WTC11 (cell line): ENCODE data around the gene TCAP. TPM values are rescaled to one million over a fixed set of nuclear protein-coding genes. Genes with fewer than 3 reads are reported as not detected.

Source experiments
- ATAC-seq: fragments of 200-7000 bp; cut with Tn5 transposase; 2 replicates; pipeline ENCODE4 v1.10.0; 2021; ENCODE audit warnings: mild to moderate bottlenecking, moderate library complexity
- CTCF ChIA-PET: fragments of 300-600 bp; sonication (Branson Sonifier 250); formaldehyde crosslinking; loops from one replicate; lab custom pipeline; 2021; ENCODE audit warnings: antibody characterized with exemption; lab: Charles Lee
- POLR2A ChIA-PET: fragments of 350-600 bp; sonication (Branson Sonifier 250); formaldehyde crosslinking; loops from one replicate; lab custom pipeline; 2021; ENCODE audit warnings: antibody characterized with exemption; lab: Charles Lee
- DNase-seq: peaks from one replicate; pipeline ENCODE4 v3.0.0; 2021; ENCODE audit warnings: low spot score
- H3K27ac Mint-ChIP-seq: 2 replicates; pipeline ENCODE4 v1.8.0; 2021; ENCODE audit warnings: mixed read lengths
- H3K27me3 Mint-ChIP-seq: 2 replicates; pipeline ENCODE4 v1.8.0; 2021; ENCODE audit warnings: low read depth, mild to moderate bottlenecking, moderate library complexity, mixed read lengths
- H3K36me3 Mint-ChIP-seq: 2 replicates; pipeline ENCODE4 v1.8.0; 2021; ENCODE audit warnings: mixed read lengths
- H3K4me1 Mint-ChIP-seq: 2 replicates; pipeline ENCODE4 v1.8.0; 2022; ENCODE audit warnings: mixed read lengths
- H3K4me3 Mint-ChIP-seq: 2 replicates; pipeline ENCODE4 v1.8.0; 2021; ENCODE audit warnings: mild to moderate bottlenecking, moderate library complexity, mixed read lengths
- H3K9me3 Mint-ChIP-seq: 2 replicates; pipeline ENCODE4 v1.8.0; 2021; ENCODE audit warnings: mixed read lengths
- CBFB ChIP-seq: sonication (generic); formaldehyde crosslinking; IDR thresholded peaks from 2 replicates; pipeline ENCODE4 v1.8.1; 2022; ENCODE audit warnings: mild to moderate bottlenecking, low read depth, missing genetic modification reagents
- GABPB1 ChIP-seq: sonication (generic); formaldehyde crosslinking; IDR thresholded peaks from 2 replicates; pipeline ENCODE4 v1.8.1; 2023; ENCODE audit warnings: mild to moderate bottlenecking, missing genetic modification reagents
- PRRX2 ChIP-seq: fragments of 250-450 bp; sonication (Bioruptor Pico); IDR thresholded peaks from 2 replicates; pipeline ENCODE4 v1.8.0; 2021; ENCODE audit warnings: mild to moderate bottlenecking
- total RNA-seq: library from RNA; stranded (reverse); gene quantifications from 3 replicates; pipeline ENCODE4 v1.2.3, GENCODE V29; 2021
- TF ChIP-seq, protein P1 (sequence below): sonication (generic); formaldehyde crosslinking; IDR thresholded peaks from 2 replicates; pipeline ENCODE4 v1.8.0; 2023; ENCODE audit warnings: missing genetic modification reagents, mild to moderate bottlenecking, borderline replicate concordance
- TF ChIP-seq, protein P2 (sequence below): sonication (generic); formaldehyde crosslinking; IDR thresholded peaks from 2 replicates; pipeline ENCODE4 v1.8.0; 2022; ENCODE audit warnings: mild to moderate bottlenecking, missing genetic modification reagents
- TF ChIP-seq, protein P3 (sequence below): sonication (generic); formaldehyde crosslinking; IDR thresholded peaks from 2 replicates; pipeline ENCODE4 v1.8.0; 2022; ENCODE audit warnings: mild to moderate bottlenecking, missing genetic modification reagents
- TF ChIP-seq, protein P4 (sequence below): sonication (generic); formaldehyde crosslinking; IDR thresholded peaks from 2 replicates; pipeline ENCODE4 v1.8.1; 2023; ENCODE audit warnings: mild to moderate bottlenecking, moderate library complexity, missing genetic modification reagents
- TF ChIP-seq, protein P5 (sequence below): sonication (generic); formaldehyde crosslinking; IDR thresholded peaks from 2 replicates; pipeline ENCODE4 v1.8.1; 2022; ENCODE audit warnings: low read depth, mild to moderate bottlenecking, moderate library complexity, missing genetic modification reagents, borderline replicate concordance
- TF ChIP-seq, protein P6 (sequence below): sonication (generic); formaldehyde crosslinking; IDR thresholded peaks from 2 replicates; pipeline ENCODE4 v1.8.1; 2022; ENCODE audit warnings: mild to moderate bottlenecking, missing genetic modification reagents, moderate library complexity, borderline replicate concordance
- TF ChIP-seq, protein P7 (sequence below): fragments of 250-450 bp; sonication (Bioruptor Pico); IDR thresholded peaks from 2 replicates; pipeline ENCODE4 v1.8.0; 2021; ENCODE audit warnings: mild to moderate bottlenecking
- TF ChIP-seq, protein P8 (sequence below): sonication (generic); formaldehyde crosslinking; IDR thresholded peaks from 2 replicates; pipeline ENCODE4 v1.8.0; 2022; ENCODE audit warnings: mild to moderate bottlenecking, missing genetic modification reagents
- TF ChIP-seq, protein P9 (sequence below): fragments of 250-450 bp; sonication (Bioruptor Pico); IDR thresholded peaks from 2 replicates; pipeline ENCODE4 v2.1.2; 2022; ENCODE audit warnings: mild to moderate bottlenecking, moderate library complexity
- TF ChIP-seq, protein P10 (sequence below): fragments of 250-450 bp; sonication (Bioruptor Pico); IDR thresholded peaks from 2 replicates; pipeline ENCODE4 v1.9.0; 2021; ENCODE audit warnings: mild to moderate bottlenecking, borderline replicate concordance

The TCAP gene
- total RNA-seq, 1 experiment from 2014 or later, result 2.9 TPM

DNA sequence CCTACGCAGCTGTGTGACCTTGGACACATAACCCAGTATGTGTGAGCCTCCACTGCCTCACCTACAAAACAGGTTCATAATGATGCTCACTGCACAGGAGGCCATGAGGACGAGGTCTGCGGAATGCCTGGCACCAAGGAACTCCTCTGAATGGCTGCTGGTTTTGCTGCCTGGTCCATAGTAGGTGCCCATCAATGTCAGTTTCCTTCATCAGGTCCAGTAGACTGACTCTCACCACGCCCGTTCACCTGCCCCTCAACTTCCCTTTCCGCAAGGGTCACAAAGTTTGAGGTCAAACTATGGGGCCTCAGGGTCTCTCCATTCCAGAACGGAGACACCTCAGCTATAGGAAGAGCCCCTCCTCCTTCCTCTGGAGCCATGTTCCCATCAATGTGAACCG lies 11.9 kb downstream of the TCAP start:
- no peak for ATAC-seq
- TF ChIP-seq, protein P1, sequence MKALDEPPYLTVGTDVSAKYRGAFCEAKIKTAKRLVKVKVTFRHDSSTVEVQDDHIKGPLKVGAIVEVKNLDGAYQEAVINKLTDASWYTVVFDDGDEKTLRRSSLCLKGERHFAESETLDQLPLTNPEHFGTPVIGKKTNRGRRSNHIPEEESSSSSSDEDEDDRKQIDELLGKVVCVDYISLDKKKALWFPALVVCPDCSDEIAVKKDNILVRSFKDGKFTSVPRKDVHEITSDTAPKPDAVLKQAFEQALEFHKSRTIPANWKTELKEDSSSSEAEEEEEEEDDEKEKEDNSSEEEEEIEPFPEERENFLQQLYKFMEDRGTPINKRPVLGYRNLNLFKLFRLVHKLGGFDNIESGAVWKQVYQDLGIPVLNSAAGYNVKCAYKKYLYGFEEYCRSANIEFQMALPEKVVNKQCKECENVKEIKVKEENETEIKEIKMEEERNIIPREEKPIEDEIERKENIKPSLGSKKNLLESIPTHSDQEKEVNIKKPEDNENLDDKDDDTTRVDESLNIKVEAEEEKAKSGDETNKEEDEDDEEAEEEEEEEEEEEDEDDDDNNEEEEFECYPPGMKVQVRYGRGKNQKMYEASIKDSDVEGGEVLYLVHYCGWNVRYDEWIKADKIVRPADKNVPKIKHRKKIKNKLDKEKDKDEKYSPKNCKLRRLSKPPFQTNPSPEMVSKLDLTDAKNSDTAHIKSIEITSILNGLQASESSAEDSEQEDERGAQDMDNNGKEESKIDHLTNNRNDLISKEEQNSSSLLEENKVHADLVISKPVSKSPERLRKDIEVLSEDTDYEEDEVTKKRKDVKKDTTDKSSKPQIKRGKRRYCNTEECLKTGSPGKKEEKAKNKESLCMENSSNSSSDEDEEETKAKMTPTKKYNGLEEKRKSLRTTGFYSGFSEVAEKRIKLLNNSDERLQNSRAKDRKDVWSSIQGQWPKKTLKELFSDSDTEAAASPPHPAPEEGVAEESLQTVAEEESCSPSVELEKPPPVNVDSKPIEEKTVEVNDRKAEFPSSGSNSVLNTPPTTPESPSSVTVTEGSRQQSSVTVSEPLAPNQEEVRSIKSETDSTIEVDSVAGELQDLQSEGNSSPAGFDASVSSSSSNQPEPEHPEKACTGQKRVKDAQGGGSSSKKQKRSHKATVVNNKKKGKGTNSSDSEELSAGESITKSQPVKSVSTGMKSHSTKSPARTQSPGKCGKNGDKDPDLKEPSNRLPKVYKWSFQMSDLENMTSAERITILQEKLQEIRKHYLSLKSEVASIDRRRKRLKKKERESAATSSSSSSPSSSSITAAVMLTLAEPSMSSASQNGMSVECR, result no peak
- TF ChIP-seq, protein P2, sequence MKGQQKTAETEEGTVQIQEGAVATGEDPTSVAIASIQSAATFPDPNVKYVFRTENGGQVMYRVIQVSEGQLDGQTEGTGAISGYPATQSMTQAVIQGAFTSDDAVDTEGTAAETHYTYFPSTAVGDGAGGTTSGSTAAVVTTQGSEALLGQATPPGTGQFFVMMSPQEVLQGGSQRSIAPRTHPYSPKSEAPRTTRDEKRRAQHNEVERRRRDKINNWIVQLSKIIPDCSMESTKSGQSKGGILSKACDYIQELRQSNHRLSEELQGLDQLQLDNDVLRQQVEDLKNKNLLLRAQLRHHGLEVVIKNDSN (CRISPR knock-in tag), result no peak
- TF ChIP-seq CBFB (no peak), GABPB1 (CRISPR knock-in tag) (no peak), PRRX2 (CRISPR knock-in tag) (no peak)
- TF ChIP-seq, protein P3, sequence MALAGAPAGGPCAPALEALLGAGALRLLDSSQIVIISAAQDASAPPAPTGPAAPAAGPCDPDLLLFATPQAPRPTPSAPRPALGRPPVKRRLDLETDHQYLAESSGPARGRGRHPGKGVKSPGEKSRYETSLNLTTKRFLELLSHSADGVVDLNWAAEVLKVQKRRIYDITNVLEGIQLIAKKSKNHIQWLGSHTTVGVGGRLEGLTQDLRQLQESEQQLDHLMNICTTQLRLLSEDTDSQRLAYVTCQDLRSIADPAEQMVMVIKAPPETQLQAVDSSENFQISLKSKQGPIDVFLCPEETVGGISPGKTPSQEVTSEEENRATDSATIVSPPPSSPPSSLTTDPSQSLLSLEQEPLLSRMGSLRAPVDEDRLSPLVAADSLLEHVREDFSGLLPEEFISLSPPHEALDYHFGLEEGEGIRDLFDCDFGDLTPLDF (CRISPR knock-in tag), result no peak
- TF ChIP-seq, protein P4, sequence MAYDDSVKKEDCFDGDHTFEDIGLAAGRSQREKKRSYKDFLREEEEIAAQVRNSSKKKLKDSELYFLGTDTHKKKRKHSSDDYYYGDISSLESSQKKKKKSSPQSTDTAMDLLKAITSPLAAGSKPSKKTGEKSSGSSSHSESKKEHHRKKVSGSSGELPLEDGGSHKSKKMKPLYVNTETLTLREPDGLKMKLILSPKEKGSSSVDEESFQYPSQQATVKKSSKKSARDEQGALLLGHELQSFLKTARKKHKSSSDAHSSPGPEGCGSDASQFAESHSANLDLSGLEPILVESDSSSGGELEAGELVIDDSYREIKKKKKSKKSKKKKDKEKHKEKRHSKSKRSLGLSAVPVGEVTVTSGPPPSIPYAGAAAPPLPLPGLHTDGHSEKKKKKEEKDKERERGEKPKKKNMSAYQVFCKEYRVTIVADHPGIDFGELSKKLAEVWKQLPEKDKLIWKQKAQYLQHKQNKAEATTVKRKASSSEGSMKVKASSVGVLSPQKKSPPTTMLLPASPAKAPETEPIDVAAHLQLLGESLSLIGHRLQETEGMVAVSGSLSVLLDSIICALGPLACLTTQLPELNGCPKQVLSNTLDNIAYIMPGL (CRISPR knock-in tag), result no peak
- TF ChIP-seq, protein P5, sequence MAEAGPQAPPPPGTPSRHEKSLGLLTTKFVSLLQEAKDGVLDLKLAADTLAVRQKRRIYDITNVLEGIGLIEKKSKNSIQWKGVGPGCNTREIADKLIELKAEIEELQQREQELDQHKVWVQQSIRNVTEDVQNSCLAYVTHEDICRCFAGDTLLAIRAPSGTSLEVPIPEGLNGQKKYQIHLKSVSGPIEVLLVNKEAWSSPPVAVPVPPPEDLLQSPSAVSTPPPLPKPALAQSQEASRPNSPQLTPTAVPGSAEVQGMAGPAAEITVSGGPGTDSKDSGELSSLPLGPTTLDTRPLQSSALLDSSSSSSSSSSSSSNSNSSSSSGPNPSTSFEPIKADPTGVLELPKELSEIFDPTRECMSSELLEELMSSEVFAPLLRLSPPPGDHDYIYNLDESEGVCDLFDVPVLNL (CRISPR knock-in tag), result no peak
- TF ChIP-seq, protein P6, sequence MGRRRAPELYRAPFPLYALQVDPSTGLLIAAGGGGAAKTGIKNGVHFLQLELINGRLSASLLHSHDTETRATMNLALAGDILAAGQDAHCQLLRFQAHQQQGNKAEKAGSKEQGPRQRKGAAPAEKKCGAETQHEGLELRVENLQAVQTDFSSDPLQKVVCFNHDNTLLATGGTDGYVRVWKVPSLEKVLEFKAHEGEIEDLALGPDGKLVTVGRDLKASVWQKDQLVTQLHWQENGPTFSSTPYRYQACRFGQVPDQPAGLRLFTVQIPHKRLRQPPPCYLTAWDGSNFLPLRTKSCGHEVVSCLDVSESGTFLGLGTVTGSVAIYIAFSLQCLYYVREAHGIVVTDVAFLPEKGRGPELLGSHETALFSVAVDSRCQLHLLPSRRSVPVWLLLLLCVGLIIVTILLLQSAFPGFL, result no peak
- TF ChIP-seq, protein P7, sequence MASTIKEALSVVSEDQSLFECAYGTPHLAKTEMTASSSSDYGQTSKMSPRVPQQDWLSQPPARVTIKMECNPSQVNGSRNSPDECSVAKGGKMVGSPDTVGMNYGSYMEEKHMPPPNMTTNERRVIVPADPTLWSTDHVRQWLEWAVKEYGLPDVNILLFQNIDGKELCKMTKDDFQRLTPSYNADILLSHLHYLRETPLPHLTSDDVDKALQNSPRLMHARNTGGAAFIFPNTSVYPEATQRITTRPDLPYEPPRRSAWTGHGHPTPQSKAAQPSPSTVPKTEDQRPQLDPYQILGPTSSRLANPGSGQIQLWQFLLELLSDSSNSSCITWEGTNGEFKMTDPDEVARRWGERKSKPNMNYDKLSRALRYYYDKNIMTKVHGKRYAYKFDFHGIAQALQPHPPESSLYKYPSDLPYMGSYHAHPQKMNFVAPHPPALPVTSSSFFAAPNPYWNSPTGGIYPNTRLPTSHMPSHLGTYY (CRISPR knock-in tag), result no peak
- TF ChIP-seq, protein P8, sequence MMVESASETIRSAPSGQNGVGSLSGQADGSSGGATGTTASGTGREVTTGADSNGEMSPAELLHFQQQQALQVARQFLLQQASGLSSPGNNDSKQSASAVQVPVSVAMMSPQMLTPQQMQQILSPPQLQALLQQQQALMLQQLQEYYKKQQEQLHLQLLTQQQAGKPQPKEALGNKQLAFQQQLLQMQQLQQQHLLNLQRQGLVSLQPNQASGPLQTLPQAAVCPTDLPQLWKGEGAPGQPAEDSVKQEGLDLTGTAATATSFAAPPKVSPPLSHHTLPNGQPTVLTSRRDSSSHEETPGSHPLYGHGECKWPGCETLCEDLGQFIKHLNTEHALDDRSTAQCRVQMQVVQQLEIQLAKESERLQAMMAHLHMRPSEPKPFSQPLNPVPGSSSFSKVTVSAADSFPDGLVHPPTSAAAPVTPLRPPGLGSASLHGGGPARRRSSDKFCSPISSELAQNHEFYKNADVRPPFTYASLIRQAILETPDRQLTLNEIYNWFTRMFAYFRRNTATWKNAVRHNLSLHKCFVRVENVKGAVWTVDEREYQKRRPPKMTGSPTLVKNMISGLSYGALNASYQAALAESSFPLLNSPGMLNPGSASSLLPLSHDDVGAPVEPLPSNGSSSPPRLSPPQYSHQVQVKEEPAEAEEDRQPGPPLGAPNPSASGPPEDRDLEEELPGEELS (CRISPR knock-in tag), result no peak
- TF ChIP-seq, protein P9, sequence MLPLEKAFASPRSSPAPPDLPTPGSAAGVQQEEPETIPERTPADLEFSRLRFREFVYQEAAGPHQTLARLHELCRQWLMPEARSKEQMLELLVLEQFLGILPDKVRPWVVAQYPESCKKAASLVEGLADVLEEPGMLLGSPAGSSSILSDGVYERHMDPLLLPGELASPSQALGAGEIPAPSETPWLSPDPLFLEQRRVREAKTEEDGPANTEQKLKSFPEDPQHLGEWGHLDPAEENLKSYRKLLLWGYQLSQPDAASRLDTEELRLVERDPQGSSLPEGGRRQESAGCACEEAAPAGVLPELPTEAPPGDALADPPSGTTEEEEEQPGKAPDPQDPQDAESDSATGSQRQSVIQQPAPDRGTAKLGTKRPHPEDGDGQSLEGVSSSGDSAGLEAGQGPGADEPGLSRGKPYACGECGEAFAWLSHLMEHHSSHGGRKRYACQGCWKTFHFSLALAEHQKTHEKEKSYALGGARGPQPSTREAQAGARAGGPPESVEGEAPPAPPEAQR, result no peak
- TF ChIP-seq, protein P10, sequence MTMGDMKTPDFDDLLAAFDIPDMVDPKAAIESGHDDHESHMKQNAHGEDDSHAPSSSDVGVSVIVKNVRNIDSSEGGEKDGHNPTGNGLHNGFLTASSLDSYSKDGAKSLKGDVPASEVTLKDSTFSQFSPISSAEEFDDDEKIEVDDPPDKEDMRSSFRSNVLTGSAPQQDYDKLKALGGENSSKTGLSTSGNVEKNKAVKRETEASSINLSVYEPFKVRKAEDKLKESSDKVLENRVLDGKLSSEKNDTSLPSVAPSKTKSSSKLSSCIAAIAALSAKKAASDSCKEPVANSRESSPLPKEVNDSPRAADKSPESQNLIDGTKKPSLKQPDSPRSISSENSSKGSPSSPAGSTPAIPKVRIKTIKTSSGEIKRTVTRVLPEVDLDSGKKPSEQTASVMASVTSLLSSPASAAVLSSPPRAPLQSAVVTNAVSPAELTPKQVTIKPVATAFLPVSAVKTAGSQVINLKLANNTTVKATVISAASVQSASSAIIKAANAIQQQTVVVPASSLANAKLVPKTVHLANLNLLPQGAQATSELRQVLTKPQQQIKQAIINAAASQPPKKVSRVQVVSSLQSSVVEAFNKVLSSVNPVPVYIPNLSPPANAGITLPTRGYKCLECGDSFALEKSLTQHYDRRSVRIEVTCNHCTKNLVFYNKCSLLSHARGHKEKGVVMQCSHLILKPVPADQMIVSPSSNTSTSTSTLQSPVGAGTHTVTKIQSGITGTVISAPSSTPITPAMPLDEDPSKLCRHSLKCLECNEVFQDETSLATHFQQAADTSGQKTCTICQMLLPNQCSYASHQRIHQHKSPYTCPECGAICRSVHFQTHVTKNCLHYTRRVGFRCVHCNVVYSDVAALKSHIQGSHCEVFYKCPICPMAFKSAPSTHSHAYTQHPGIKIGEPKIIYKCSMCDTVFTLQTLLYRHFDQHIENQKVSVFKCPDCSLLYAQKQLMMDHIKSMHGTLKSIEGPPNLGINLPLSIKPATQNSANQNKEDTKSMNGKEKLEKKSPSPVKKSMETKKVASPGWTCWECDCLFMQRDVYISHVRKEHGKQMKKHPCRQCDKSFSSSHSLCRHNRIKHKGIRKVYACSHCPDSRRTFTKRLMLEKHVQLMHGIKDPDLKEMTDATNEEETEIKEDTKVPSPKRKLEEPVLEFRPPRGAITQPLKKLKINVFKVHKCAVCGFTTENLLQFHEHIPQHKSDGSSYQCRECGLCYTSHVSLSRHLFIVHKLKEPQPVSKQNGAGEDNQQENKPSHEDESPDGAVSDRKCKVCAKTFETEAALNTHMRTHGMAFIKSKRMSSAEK, result no peak
- POLR2A ChIA-PET, result no interaction called here
- 0 out of 2 replicates have a peak, but pooled peaks cover under 1% of the 10 kb centered on the region for H3K27me3 Mint-ChIP-seq
- no peak overlapping the region for H3K4me3 Mint-ChIP-seq
- no peak for DNase-seq
- no peak overlapping the region for H3K27ac Mint-ChIP-seq
- peaks cover 2% of the 10 kb centered on the region; the same call in 1 of the 2 replicates for H3K36me3 Mint-ChIP-seq
- no peaks in the 10 kb centered on the region for H3K9me3 Mint-ChIP-seq
- H3K4me1 Mint-ChIP-seq, result peaks cover 26% of the 10 kb centered on the region
- CTCF ChIA-PET, result interaction anchor here (1.1 to 18.0 kb wide), 5 partner anchors 24 to 101 kb away, joined by 3 to 876 read pairs (median 14); partner anchors contain the start of gene PPP1R1B
